Middle frontal gyrus (tissue), 1 donor: Measurements from ENCODE around the gene TPSG1.
"Not testable (repeated sequence)": the region's sequence is repeated elsewhere in the genome, so short reads cannot be mapped to it uniquely, and the experiment has no call there.

Source experiments
- DNase-seq: peaks from one replicate; pipeline ENCODE4 v3.0.0-alpha.2; 2015; ENCODE audit warnings: low spot score; ENCODE audit errors: extremely low spot score

TPSG1 gene

DNA sequence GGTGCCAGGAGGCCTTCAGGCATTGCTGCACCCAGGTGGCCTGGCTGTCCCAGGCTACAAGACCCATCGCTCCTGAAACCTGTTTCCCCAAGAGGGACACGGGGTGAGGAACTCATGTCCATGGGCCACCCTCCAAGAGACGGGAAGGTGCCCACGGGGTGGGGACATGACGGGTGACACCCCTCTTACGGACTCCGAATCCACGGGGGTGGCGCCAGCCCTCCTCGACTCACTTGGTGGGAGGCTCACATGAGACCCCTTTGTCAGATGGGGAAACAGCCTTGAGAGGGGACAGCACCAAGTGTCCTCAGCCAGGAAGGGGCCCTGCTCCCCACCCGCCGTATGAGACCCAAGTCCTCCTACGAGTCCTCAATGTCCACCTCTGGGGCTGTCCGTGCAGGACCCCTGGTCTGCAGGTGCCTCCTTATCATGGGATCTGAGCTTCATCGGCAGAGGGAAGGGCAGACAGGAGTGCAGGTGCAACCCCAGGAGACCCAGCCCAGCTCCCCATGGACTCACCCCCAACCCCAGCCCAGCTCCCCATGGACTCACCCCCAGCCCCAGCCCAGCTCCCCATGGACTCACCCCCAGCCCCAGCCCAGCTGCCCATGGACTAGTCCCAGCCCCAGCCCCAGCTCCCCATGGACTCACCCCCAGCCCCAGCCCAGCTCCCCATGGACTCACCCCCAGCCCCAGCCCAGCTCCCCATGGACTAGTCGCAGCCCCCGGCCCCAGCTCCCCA is 5.6 kb upstream of the TPSG1 start:
- DNase-seq: not testable (repeated sequence)

DNA sequence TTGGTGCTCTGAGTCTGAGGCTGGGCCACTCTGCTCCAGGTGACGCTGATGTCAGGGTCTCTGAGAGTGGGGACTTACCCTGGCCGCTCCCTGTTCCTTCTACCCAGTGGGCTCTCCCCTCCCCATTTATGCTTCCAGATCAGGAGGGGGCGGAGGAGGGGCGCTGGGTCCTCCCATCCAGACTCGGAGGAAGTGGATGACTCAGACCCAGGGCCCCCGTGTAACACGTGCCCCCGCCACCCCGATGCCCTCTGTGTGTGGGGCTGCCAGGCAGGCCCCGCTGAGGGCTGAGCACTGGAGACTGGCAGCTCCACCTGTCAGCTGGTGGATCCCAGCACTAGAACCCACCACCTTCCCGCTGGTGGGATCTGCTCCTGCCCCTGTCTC is 5.0 kb upstream of the TPSG1 start, which contains the start of gene TPSB2:
Gene TPSB2, minus strand, starts transcription at position 101 of the 387 bp plus-strand sequence. CDS start 233 bp downstream, outside the sequence.
- DNase-seq: not testable (repeated sequence)

GRCh38 chr16:1229476-1229875 is 4.4 kb upstream of the TPSG1 start:
- not testable (repeated sequence) for DNase-seq

- not testable (repeated sequence) for DNase-seq
Observed at GRCh38 chr16:1228227-1228626, 3.2 kb upstream of the TPSG1 start.

- DNase-seq: not testable (repeated sequence)
Observed at GRCh38 chr16:1226692-1227091, 1.6 kb upstream of the TPSG1 start.

- not testable (repeated sequence) for DNase-seq
Observed at GRCh38 chr16:1225728-1226311, 752 bp upstream of the TPSG1 start.

- DNase-seq: no peak
Observed at GRCh38 chr16:1224558-1224957, 510 bp downstream of the TPSG1 start.

GRCh38 chr16:1223355-1224214 is 1.5 kb downstream of the TPSG1 start:
- no peak for DNase-seq

GRCh38 chr16:1222553-1223354 is 2.3 kb downstream of the TPSG1 start:
- no peak for DNase-seq

GRCh38 chr16:1221628-1222552 is 3.2 kb downstream of the TPSG1 start:
- no peak for DNase-seq

- DNase-seq: no peak
Observed at GRCh38 chr16:1220841-1221627, 4.0 kb downstream of the TPSG1 start.

DNA sequence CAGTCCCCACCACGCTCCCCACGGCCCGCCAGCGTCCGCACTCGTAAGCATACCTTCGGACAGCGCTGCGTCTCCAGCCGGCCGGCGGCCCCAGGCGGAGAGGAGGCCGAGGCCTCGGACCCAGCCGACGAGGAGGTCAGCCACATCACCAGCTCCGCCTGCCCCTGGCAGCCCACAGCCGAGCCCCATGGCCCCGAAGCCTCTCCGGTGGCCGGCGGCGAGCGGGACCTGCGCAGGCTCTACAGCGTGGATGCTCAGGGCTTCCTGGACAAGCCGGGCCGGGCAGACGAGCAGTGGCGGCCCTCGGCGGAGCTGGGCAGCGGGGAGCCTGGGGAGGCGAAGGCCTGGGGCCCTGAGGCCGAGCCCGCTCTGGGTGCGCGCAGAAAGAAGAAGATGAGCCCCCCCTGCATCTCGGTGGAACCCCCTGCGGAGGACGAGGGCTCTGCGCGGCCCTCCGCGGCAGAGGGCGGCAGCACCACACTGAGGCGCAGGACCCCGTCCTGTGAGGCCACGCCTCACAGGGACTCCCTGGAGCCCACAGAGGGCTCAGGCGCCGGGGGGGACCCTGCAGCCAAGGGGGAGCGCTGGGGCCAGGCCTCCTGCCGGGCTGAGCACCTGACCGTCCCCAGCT is 4.9 kb downstream of the TPSG1 start:
- DNase-seq: no peak

DNA sequence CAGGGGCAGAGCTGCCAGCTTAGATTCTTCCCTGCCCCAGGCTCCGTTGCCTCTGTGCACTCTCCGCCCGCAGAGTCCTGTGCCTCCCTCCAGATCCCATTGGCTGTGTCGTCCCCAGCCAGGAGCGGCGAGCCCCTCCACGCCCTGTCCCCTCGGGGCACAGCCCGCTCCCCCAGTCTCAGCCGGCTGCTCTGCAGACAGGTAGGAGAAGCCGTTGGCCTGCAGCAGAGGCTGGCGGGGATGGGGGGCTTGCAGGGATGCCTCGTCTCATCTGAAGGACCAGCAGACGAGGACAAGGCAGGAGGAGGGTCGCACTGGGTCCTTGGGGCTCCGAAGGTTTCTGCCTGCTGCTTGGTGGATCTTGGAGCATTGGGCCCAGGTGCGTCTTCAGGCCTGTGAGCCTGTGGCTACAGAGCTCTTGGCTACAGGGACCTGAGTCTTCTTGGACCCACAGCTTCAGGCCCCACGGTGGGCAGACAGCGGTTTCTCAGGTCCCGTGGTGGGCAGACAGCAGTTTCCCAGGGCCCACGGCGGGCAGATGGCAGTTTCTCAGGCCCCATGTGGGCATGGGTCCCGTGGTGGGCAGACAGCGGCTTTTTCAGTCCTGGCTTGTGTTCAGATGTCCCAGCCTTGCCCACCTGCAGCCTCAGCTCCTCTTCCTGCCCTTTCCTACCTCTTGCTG is 6.0 kb downstream of the TPSG1 start:
- no peak for DNase-seq

DNA sequence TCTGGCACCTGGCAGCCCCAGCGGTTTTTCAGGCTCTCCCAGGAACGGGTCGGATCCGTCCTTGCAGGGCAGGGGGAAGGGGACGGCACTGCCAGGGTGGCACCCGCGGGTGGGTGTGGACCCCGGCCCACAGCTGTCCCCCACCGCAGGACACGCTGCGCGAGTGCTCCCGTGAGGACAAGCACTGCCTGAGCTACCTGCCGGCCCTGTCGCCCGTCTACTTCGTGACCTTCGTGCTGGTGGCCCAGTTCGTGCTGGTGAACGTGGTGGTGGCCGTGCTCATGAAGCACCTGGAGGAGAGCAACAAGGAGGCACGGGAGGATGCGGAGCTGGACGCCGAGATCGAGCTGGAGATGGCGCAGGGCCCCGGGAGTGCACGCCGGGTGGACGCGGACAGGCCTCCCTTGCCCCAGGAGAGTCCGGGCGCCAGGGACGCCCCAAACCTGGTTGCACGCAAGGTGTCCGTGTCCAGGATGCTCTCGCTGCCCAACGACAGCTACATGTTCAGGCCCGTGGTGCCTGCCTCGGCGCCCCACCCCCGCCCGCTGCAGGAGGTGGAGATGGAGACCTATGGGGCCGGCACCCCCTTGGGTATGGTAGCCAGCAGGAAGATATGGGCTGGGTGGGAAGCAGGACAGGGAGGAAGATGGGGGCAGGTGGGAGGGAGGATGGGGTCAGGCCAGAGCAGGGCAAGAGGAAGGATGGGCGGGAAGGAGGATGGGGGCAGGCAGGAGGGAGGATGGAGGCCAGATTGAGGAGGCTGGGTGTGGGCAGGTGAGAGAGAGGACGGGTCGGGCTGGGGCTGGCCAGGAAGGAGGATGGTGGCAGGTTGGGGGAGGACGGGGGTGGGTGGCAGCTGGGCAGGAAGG is 6.8 kb downstream of the TPSG1 start:
- no peak for DNase-seq

GRCh38 chr16:1217526-1217925 is 7.5 kb downstream of the TPSG1 start:
- no peak for DNase-seq

DNA sequence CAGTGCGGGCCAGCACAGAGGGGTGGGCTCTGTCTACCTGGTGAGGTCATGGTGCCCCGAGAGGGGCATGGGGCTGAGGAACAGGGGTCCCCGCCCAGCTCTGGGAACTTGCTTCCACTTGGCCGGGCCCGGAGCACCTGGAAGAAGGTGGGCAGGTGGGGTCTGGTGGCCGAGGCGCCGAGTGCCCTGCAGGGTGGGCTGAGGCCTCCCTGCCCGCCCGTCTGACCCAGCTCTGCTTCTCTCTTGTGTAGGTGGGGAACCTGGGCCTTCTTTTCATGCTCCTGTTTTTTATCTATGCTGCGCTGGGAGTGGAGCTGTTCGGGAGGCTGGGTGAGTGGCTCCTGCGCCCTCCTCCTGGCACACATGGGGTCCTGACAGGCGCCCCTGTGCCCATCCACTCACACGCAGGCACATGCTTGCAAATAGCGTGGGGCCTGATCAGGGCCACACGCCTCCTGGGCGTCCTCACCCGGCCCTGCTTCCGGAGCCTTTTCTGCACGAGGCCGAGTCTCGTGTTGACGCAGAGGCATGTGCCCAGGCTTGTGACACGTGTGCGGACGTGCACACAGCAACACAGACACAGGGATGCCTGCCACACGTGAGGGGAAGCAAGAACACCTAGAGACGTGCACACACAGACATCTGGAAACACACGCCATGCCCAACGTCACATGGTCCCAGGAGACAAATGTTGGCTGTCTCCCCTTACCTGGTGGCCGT is 8.2 kb downstream of the TPSG1 start:
- DNase-seq: no peak

- DNase-seq: no peak
Observed at GRCh38 chr16:1216296-1216619, 8.8 kb downstream of the TPSG1 start.
